Left ventricle myocardium inferior (tissue), 1 donor: Measurements from ENCODE around the gene PCDHGA7. TPM values are rescaled to one million over a fixed set of nuclear protein-coding genes. Genes with fewer than 3 reads are reported as not detected.
A peak's percentile ranks its signal among the peaks of the same experiment; 100 is the strongest.
"Not testable (repeated sequence)": the region's sequence is repeated elsewhere in the genome, so short reads cannot be mapped to it uniquely, and the experiment has no call there.

ENCODE experiments used
- DNase-seq: peaks from one replicate; pipeline ENCODE4 v3.0.0-alpha.2; 2020
- H3K27ac ChIP-seq: fragments of 200-600 bp; replicated peaks from 2 replicates; pipeline ENCODE4 v1.8.0; 2021
- H3K27me3 ChIP-seq: fragments of 200-600 bp; 2 replicates; pipeline ENCODE4 v1.8.0; 2021; ENCODE audit warnings: low read depth
- H3K36me3 ChIP-seq: fragments of 200-600 bp; 2 replicates; pipeline ENCODE4 v1.8.0; 2021
- H3K4me1 ChIP-seq: fragments of 200-600 bp; 2 replicates; pipeline ENCODE4 v1.8.0; 2021
- H3K4me3 ChIP-seq: fragments of 200-600 bp; 2 replicates; pipeline ENCODE4 v1.8.0; 2021; ENCODE audit warnings: mild to moderate bottlenecking, moderate library complexity
- H3K9me3 ChIP-seq: fragments of 200-600 bp; replicated peaks from 2 replicates; pipeline ENCODE4 v1.8.0; 2021
- intact Hi-C: fragments of 100-400 bp; cut with micrococcal nuclease; formaldehyde crosslinking; loops from one replicate; pipeline ENCODE4 v1.11.0; 2022
- long read RNA-seq: library from polyadenylated mRNA; unstranded; transcript quantifications from one replicate; pipeline ENCODE4 v2.0.0, GENCODE V29; 2021
- total RNA-seq: library from RNA; stranded (reverse); fragmentation: NEBNext Ultra II Directional; extraction: Animal tissue kit (Norgen Biotek cat#: 25700); gene quantifications from one replicate; pipeline ENCODE4 v1.2.1, GENCODE V29; 2021
- TF ChIP-seq, protein P1 (sequence below): fragments of 200-600 bp; IDR thresholded peaks from 2 replicates; pipeline ENCODE4 v1.8.0; 2021; ENCODE audit warnings: antibody characterized with exemption, mild to moderate bottlenecking, borderline replicate concordance
- donor health status: DM: no; HTN: yes; CAD: no; lungs with severe emphysema.

Gene PCDHGA7
- 5.8 TPM for total RNA-seq
- long read RNA-seq: 0 reads

DNA sequence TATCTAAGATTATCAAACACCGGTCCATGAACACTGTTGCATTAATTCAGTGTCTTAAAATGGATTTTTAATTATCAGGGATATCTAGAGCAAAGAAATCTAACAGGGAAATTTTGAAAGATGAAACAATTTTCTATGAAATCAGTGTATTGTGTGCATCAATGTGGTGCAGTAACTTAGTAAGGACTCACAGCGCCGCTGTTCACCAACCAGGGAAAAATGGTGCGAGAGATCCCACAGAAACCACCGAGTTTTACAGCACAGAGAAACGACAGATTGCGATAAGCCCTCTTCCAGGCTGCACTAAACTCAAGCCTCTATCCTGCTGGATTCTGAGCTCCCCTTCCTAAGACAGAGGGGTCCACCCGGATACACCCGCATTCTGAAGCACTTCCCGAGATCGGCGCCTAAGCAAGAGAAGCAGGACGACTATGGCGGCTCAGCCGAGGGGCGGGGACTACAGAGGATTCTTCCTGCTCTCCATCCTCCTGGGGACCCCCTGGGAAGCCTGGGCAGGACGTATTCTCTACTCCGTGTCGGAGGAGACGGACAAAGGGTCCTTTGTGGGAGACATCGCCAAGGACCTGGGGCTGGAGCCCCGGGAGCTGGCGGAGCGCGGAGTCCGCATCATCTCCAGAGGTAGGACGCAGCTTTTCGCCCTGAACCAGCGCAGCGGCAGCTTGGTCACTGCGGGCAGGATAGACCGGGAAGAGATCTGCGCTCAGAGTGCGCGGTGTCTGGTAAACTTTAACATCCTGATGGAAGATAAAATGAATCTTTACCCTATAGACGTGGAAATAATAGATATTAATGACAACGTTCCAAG is at the start of gene PCDHGA7:
Gene PCDHGA7, plus strand, starts transcription at position 274 of the 826 bp plus-strand sequence. Its CDS starts 158 bp downstream, at position 432.
- peaks cover 100% of the 10 kb centered on the region for H3K9me3 ChIP-seq
- H3K4me1 ChIP-seq: peaks cover 4% of the 10 kb centered on the region
- H3K4me3 ChIP-seq: peak within 1 kb of the TSS; percentile 51

DNA sequence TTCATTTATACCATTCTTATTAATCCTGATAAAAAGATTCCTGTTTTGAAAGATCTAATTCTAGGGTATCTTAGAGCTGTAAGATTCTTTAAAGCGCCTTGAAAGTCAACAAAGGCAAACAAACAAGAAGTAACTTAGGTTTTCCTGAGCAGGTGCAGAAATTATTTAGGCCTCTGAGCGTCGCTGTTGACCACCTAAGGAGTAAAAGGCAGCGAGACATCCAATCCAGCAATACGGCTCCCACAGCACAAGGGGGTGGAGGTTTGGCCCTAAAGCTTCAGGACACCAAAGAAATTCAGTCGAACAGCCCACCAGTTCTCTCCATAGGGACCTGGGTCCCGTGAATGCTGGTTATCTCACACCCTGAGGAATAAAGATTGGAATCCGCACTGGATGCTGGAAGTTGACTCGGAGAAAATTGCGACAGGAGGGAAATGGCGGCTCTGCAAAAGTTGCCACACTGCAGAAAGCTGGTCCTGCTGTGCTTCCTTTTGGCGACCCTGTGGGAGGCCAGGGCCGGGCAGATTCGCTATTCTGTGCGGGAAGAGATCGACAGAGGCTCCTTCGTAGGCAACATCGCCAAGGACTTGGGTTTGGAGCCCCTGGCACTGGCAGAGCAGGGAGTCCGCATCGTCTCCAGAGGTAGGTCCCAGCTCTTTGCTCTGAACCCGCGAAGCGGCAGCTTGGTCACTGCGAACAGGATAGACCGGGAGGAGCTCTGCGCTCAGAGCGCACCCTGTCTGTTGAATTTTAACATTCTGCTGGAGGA is 43.8 kb upstream of the PCDHGA7 start, which contains the start of gene PCDHGA2:
Gene PCDHGA2, plus strand, starts transcription at position 223 of the 769 bp plus-strand sequence.
- intact Hi-C loops: loop anchor here (10.0 kb wide), 1 partner anchor 226 kb away; no protein-coding TSS in a partner anchor
- H3K9me3 ChIP-seq: peaks cover 96% of the 10 kb centered on the region
- H3K27ac ChIP-seq: peak within 1 kb of the TSS; percentile 85
- no peaks in the 10 kb centered on the region for H3K4me1 ChIP-seq
- no peak for DNase-seq
- no peaks in the 10 kb centered on the region for H3K36me3 ChIP-seq
- H3K4me3 ChIP-seq: peak within 1 kb of the TSS; percentile 65
- TF ChIP-seq, protein P1, sequence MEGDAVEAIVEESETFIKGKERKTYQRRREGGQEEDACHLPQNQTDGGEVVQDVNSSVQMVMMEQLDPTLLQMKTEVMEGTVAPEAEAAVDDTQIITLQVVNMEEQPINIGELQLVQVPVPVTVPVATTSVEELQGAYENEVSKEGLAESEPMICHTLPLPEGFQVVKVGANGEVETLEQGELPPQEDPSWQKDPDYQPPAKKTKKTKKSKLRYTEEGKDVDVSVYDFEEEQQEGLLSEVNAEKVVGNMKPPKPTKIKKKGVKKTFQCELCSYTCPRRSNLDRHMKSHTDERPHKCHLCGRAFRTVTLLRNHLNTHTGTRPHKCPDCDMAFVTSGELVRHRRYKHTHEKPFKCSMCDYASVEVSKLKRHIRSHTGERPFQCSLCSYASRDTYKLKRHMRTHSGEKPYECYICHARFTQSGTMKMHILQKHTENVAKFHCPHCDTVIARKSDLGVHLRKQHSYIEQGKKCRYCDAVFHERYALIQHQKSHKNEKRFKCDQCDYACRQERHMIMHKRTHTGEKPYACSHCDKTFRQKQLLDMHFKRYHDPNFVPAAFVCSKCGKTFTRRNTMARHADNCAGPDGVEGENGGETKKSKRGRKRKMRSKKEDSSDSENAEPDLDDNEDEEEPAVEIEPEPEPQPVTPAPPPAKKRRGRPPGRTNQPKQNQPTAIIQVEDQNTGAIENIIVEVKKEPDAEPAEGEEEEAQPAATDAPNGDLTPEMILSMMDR: peak; percentile 72
- H3K27me3 ChIP-seq: no peaks in the 10 kb centered on the region

More for the DNA sequence above, at the start of gene PCDHGA7:
- peak within 1 kb of the TSS; percentile 13 for H3K27ac ChIP-seq
- intact Hi-C loops: no loop called here
- peaks cover 38% of the 10 kb centered on the region for H3K36me3 ChIP-seq
- no peak for DNase-seq
- H3K27me3 ChIP-seq: no peaks in the 10 kb centered on the region
- TF ChIP-seq, protein P1: peak; percentile 47

DNA sequence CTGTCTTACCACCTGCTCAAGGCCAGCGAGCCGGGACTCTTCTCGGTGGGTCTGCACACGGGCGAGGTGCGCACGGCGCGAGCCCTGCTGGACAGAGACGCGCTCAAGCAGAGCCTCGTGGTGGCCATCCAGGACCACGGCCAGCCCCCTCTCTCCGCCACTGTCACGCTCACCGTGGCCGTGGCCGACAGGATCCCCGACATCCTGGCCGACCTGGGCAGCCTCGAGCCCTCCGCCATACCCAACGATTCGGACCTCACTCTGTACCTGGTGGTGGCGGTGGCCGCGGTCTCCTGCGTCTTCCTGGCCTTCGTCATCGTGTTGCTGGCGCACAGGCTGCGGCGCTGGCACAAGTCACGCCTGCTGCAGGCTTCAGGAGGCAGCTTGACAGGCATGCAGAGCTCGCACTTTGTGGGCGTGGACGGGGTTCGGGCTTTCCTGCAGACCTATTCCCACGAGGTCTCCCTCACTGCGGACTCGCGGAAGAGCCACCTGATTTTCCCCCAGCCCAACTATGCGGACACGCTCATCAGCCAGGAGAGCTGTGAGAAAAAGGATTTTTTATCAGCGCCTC is 41.7 kb upstream of the PCDHGA7 start:
- intact Hi-C loops, H3K27me3 ChIP-seq, H3K4me1 ChIP-seq, H3K36me3 ChIP-seq, DNase-seq: not testable (repeated sequence)
- peak overlapping the region; percentile 65 for H3K4me3 ChIP-seq
- H3K27ac ChIP-seq: peak overlapping the region; percentile 84
- peaks cover 98% of the 10 kb centered on the region for H3K9me3 ChIP-seq

DNA sequence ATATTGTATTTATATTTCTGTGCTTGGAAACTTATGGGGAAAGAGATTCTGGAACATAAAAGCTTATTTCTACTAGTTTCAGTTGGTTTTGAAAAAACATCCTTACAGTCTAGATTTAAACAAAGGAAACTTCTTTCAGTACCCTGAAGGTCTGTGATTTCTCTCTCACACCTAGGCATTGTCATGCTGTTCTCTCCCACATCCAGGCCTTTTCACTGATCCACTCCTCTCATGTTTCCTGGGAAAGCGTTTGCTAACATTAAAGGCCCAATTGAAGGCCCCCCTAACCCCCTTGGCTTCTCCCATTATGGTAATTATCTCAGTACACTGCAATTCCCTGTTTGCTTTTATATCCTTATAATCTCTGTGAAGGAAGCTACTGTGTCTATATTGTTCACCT is 39.8 kb upstream of the PCDHGA7 start:
- Histone ChIP-seq H3K4me3 (peak overlapping the region; percentile 65), H3K27ac (peak overlapping the region; percentile 84), H3K27me3 (no peaks in the 10 kb centered on the region), H3K36me3 (peaks cover 10% of the 10 kb centered on the region), H3K9me3 (peaks cover 99% of the 10 kb centered on the region), H3K4me1 (peaks cover 21% of the 10 kb centered on the region)
- TF ChIP-seq, protein P1: no peak
- no peak for DNase-seq
- intact Hi-C loops: no loop called here

DNA sequence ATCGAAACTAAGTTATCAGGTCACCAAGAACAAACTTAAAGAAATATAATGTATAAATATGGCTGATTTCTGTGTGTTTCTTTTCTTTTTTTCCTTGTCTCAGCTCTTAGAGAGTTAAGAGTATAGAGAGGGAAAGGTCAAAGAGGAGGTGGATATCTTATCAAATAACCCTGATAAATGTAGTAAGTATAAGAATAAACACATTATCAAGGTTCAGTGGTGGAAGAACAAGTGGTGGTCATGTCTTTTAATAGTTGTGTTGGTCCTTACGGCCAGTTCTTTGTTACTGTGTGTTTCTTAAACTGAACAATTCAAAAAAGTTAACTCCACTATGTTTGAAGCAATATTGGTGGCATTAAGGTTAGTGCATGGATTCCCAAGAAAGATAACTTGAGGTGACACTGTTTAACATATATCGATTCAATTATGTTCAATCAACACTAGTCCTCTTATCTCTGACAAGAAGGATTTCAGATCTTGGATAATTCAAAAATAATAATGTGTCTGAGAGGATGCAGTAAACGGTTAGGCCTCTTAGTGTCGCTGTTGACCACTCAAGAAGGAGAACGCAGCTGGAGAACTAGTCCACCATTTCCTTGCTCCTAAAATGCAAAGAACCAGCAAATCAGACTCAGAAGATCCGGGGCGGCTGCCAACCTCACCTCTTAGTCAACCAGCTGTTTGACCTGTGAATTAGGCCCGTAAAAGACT is 39.1 kb upstream of the PCDHGA7 start, which contains the start of gene PCDHGA3:
Gene PCDHGA3, plus strand, starts transcription at position 588 of the 711 bp plus-strand sequence. CDS start 205 bp downstream, outside the sequence.
- no peaks in the 10 kb centered on the region for H3K27me3 ChIP-seq
- H3K27ac ChIP-seq: peak within 1 kb of the TSS; percentile 84
- TF ChIP-seq, protein P1: peak; percentile 72
- no peak for DNase-seq
- intact Hi-C loops: no loop called here
- peaks cover 22% of the 10 kb centered on the region for H3K4me1 ChIP-seq
- H3K9me3 ChIP-seq: peaks cover 99% of the 10 kb centered on the region
- H3K36me3 ChIP-seq: peaks cover 17% of the 10 kb centered on the region
- peak within 1 kb of the TSS; percentile 65 for H3K4me3 ChIP-seq
